Transverse colon (tissue), 3 donors: ENCODE results near the gene LRRC3.

Source experiments
- POLR2A ChIP-seq: fragments of 450-650 bp; IDR thresholded peaks from one replicate; pipeline ENCODE4 v1.6.1; 2016; ENCODE audit warnings: antibody characterized with exemption, mild to moderate bottlenecking, moderate library complexity
- POLR2AphosphoS5 ChIP-seq, 3 donors: sonication (generic); formaldehyde crosslinking; IDR thresholded peaks; one replicate each; pipeline ENCODE4 v1.6.1; 2016; ENCODE audit warnings: antibody characterized with exemption in 3 of 3

DNA sequence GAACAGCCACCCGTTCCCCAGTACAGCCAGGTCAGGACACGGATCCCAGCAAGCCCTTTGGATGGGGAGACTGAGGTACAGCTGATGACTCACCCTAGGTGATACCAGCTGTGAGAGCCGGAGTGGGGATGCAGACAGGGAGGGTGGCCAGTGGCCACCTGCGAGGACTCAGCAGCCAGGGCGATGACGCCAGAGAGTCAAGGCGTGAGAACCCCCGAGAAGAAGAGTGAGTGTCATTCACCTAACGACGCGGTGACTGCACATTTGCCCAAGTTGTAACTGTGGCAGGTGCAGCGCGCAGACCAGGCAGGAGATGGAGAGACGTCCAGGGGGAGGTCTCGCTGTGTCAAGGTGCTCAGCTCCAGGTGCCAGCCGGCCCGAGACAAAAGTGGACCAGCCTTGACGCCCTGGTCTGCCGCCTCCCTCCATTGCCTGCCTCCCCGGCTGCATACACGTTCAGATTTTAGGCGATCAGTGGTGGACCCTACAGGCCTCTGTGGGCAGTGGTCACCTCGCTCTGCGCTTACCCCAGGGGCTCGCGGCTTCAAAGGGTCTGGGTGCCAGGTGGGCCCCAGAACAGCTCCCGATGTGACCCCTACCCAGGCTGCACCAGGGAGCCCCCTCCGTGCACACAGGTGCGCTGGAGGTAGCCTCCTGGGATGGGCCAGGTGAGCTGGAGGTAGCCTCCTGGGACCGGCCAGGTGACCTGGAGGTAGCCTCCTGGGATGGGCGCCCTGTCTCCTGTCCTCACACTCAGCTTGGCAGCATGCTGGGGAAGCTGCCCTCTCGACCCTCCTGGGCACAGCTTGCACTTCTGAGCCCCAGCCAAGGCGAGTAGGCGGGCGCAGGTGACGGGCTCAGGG lies 11.9 kb downstream of the LRRC3 start:
- TF ChIP-seq POLR2A = no peak
- TF ChIP-seq POLR2AphosphoS5 (IDR thresholded peaks at IDR 0.05) = no peak
